BLaER1 (cell line): Measurements from ENCODE around the gene RFTN1.

Experiments
- H3K27ac ChIP-seq: shearing (Covaris generic); formaldehyde crosslinking; 2 replicates; pipeline ENCODE4 v1.8.1; 2022
- H3K27me3 ChIP-seq: shearing (Covaris generic); formaldehyde crosslinking; 2 replicates; pipeline ENCODE4 v1.8.1; 2022
- H3K36me3 ChIP-seq: shearing (Covaris generic); formaldehyde crosslinking; 2 replicates; pipeline ENCODE4 v1.8.1; 2022
- H3K4me1 ChIP-seq: shearing (Covaris generic); formaldehyde crosslinking; 2 replicates; pipeline ENCODE4 v1.8.1; 2022
- H3K4me2 ChIP-seq: shearing (Covaris generic); formaldehyde crosslinking; 2 replicates; pipeline ENCODE4 v1.8.1; 2022
- H3K4me3 ChIP-seq: shearing (Covaris generic); formaldehyde crosslinking; 2 replicates; pipeline ENCODE4 v1.8.1; 2022
- H3K9ac ChIP-seq: shearing (Covaris generic); formaldehyde crosslinking; 2 replicates; pipeline ENCODE4 v1.8.1; 2022
- H3K9me3 ChIP-seq: shearing (Covaris generic); formaldehyde crosslinking; 2 replicates; pipeline ENCODE4 v1.8.1; 2022
- H4K20me1 ChIP-seq: shearing (Covaris generic); formaldehyde crosslinking; 2 replicates; pipeline ENCODE4 v1.8.1; 2022
- Cebpa-rat ChIP-seq: shearing (Covaris generic); IDR thresholded peaks from 2 replicates; pipeline ENCODE4 v1.8.1; 2022

Gene RFTN1

GRCh38 chr3:16290827-16291196, 222.7 kb downstream of the RFTN1 start:
- no peaks in the 10 kb centered on the region for H3K27me3 ChIP-seq
- peaks cover 47% of the 10 kb centered on the region for H3K36me3 ChIP-seq
- no peak overlapping the region for H3K27ac ChIP-seq
- H3K4me2 ChIP-seq, result peak overlapping the region; percentile 37
- peaks cover 8% of the 10 kb centered on the region for H4K20me1 ChIP-seq
- peaks cover 12% of the 10 kb centered on the region for H3K9me3 ChIP-seq
- no peak for TF ChIP-seq Cebpa-rat
- H3K4me3 ChIP-seq, result no peak overlapping the region
- no peak overlapping the region for H3K9ac ChIP-seq
- H3K4me1 ChIP-seq, result peaks cover 38% of the 10 kb centered on the region

DNA sequence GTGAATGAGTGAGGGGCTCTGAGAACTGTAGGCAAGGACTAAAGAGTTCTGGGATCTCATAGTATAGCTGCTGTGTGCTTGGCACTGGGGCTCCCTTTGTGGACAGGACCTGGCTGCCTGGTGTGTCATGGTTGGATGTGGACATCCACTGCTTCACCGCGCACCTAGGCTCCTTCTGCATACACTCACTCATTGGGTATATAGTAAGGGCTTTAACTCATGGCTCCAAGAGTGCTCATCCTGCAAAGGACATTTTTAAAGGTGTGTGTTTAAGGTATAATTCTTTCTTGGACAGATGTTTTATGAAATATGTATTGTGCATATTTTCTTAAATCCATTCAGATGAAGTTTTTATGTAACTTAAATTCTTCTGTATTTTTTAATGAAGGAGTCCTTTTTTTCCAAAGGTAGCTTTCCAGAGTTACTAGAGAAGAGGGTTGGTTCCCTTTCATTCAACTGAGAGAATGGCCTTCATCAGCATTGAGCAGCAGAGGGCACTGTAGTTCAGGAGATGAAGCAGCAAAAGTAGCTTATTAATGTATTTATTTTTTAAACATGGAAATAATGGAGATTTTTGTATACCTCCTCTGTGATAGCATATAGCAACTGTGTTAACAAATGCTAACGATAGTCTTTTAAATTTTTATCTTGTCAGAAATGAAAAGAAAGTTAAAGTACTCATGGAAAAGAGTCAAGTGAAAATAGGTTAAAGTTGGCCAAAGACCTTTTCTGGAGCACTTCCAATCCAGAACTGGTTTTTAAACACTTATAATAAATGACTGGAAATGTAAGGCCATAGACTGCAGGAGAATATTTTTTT, 223.3 kb downstream of the RFTN1 start:
- no peak overlapping the region for H3K9ac ChIP-seq
- no peaks in the 10 kb centered on the region for H3K27me3 ChIP-seq
- H3K4me2 ChIP-seq, result peak overlapping the region; percentile 37
- H3K9me3 ChIP-seq, result peaks cover 12% of the 10 kb centered on the region
- no peak for TF ChIP-seq Cebpa-rat
- H4K20me1 ChIP-seq, result peaks cover 8% of the 10 kb centered on the region
- H3K4me3 ChIP-seq, result no peak overlapping the region
- H3K36me3 ChIP-seq, result peaks cover 41% of the 10 kb centered on the region
- H3K4me1 ChIP-seq, result peaks cover 38% of the 10 kb centered on the region
- H3K27ac ChIP-seq, result no peak overlapping the region

DNA sequence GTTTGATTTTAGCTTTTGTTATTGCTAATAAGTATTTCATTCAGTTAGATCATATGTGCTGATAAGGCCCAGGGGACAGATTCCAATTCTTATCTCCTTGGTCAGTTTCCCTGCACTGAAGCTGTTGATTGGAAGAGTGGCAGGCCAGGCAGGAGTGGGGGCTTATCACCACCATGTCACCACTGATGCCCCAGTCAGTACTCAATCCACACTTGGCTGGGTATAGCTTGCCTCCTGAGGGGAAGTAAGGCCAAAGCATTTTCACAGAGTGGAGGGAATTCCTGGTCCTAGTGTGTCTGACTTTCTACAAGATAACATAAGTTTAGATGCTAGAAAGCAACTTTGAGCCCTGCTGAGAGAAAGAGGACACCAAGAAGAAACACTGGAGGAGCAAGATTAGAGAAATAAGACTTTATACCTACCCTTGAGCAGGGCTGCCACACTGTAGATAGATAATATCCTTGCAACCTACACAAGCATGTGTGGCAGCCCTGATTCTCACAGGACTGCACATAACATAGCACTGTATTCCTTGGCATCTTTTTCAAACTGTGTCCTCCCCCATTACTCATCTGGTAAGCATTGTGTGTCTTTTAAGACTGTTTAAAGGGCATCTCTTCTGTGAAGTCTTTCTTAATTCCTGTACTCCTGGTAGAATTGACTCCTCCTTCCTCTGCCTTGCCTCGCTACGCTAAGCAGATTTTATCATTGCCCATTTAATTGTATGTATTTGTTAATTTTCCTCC, 224.2 kb downstream of the RFTN1 start:
- Histone ChIP-seq H3K4me1 (peaks cover 38% of the 10 kb centered on the region), H3K9me3 (peaks cover 11% of the 10 kb centered on the region), H3K36me3 (peaks cover 38% of the 10 kb centered on the region), H3K4me2 (no peak overlapping the region), H3K9ac (no peak overlapping the region), H3K27ac (no peak overlapping the region), H4K20me1 (peaks cover 8% of the 10 kb centered on the region), H3K27me3 (no peaks in the 10 kb centered on the region), H3K4me3 (no peak overlapping the region)
- no peak for TF ChIP-seq Cebpa-rat

DNA sequence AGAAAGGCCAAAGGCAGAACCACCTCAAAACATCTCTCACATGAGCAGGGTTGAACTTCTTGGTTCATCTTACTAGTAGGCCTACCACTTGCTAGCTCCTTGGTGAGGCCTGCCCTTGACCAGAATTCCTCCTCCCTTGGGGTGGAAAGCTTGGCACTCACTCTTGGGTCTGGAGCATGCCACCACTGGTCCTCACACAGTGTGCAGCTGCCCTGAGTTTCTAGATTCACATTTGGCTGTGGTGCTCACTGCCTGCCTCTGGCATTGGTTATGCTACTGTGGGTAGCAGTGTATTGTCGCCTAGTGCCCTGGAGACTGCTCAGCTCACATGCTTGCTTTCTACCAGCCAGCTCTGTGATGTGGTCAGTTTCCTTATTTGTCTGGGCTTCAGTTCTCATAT, 224.8 kb downstream of the RFTN1 start:
- Histone ChIP-seq H3K27me3 (no peaks in the 10 kb centered on the region), H3K4me2 (0 out of 2 replicates have a peak overlapping the region, but pooled peaks have one; percentile 13), H4K20me1 (peaks cover 8% of the 10 kb centered on the region), H3K9me3 (peaks cover 5% of the 10 kb centered on the region), H3K36me3 (peaks cover 39% of the 10 kb centered on the region), H3K27ac (no peak overlapping the region), H3K9ac (no peak overlapping the region), H3K4me1 (peaks cover 38% of the 10 kb centered on the region), H3K4me3 (no peak overlapping the region)
- no peak for TF ChIP-seq Cebpa-rat

DNA sequence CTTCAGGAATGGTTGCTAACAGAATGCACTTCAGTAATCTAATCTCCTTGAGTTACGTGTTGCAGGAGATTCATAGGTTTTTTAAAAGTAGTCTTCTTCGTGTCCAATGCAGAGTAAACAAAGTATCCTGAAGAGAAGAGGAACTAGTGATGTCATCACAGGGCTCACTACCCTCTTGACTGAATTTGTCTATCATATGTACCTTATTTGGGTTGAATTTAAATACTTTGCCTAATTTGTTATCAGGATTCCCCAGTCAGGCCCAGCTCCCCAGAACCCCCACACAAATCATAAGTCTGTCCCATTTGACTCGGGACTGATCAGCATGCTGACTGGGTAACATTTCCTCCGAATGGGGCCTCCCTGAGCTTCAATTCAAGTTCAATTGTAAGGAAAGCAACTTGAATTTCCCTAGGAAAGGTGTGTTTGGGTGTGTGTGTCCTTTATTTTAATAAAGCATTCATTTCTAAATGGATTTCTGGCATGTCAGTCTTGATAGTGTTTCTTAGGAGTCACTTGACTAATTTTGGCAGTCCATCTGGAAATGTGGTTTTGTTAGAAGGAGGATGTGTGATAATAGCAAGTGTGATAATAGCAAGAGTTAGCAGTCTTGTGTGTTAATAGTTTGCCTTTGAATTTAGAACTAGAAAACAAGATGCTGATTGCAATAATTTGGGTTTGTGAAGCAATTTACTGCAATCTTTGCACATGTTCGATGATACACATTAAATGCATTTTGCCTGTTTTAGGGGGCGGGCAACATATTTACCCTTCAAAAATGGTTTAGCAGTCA, 226.6 kb downstream of the RFTN1 start:
- H3K4me3 ChIP-seq, result no peak overlapping the region
- H4K20me1 ChIP-seq, result peaks cover 8% of the 10 kb centered on the region
- no peak overlapping the region for H3K9ac ChIP-seq
- H3K36me3 ChIP-seq, result peaks cover 46% of the 10 kb centered on the region
- H3K9me3 ChIP-seq, result no peaks in the 10 kb centered on the region
- peaks cover 38% of the 10 kb centered on the region for H3K4me1 ChIP-seq
- no peak overlapping the region for H3K27ac ChIP-seq
- peak overlapping the region; percentile 48 for H3K4me2 ChIP-seq
- H3K27me3 ChIP-seq, result no peaks in the 10 kb centered on the region
- no peak for TF ChIP-seq Cebpa-rat

- Histone ChIP-seq H3K4me1 (peaks cover 32% of the 10 kb centered on the region), H4K20me1 (peaks cover 8% of the 10 kb centered on the region), H3K9ac (no peak overlapping the region), H3K27ac (no peak overlapping the region), H3K9me3 (no peaks in the 10 kb centered on the region), H3K4me3 (no peak overlapping the region), H3K4me2 (no peak overlapping the region), H3K27me3 (no peaks in the 10 kb centered on the region), H3K36me3 (peaks cover 47% of the 10 kb centered on the region)
- TF ChIP-seq Cebpa-rat, result no peak
Measured at GRCh38 chr3:16286161-16286560, 227.3 kb downstream of the RFTN1 start.

GRCh38 chr3:16284633-16285032, 228.9 kb downstream of the RFTN1 start:
- no peaks in the 10 kb centered on the region for H3K9me3 ChIP-seq
- H3K4me1 ChIP-seq, result peaks cover 24% of the 10 kb centered on the region
- no peak overlapping the region for H3K9ac ChIP-seq
- H4K20me1 ChIP-seq, result peaks cover 3% of the 10 kb centered on the region
- H3K4me3 ChIP-seq, result no peak overlapping the region
- H3K27me3 ChIP-seq, result no peaks in the 10 kb centered on the region
- H3K36me3 ChIP-seq, result peaks cover 47% of the 10 kb centered on the region
- no peak overlapping the region for H3K4me2 ChIP-seq
- TF ChIP-seq Cebpa-rat, result no peak
- H3K27ac ChIP-seq, result no peak overlapping the region

DNA sequence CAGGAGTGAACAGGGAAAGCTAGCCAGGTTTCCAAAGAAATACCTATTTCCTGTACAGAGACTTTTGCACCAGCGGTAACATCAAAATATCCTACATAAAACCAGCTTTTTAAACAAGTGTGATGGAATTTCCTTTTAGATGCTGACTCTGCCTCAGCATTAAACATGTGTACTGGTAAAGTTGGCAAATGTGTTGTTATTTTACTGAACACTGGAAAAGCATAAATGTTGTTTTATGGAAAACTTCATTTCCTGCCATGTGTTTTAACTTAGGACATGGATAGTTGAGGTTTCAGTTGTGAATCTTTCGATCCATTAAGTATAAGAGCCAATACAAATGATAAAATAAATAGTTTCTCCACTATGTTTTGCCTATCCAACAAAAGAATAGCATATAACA, 232.8 kb downstream of the RFTN1 start:
- H3K9ac ChIP-seq, result no peak overlapping the region
- no peak for TF ChIP-seq Cebpa-rat
- H3K4me1 ChIP-seq, result no peaks in the 10 kb centered on the region
- no peak overlapping the region for H3K4me3 ChIP-seq
- no peaks in the 10 kb centered on the region for H3K27me3 ChIP-seq
- no peak overlapping the region for H3K27ac ChIP-seq
- H4K20me1 ChIP-seq, result no peaks in the 10 kb centered on the region
- H3K4me2 ChIP-seq, result no peak overlapping the region
- H3K36me3 ChIP-seq, result peaks cover 51% of the 10 kb centered on the region
- no peaks in the 10 kb centered on the region for H3K9me3 ChIP-seq

- Histone ChIP-seq H4K20me1 (no peaks in the 10 kb centered on the region), H3K9me3 (no peaks in the 10 kb centered on the region), H3K4me3 (no peak overlapping the region), H3K9ac (no peak overlapping the region), H3K27ac (no peak overlapping the region), H3K4me1 (no peaks in the 10 kb centered on the region), H3K36me3 (peaks cover 53% of the 10 kb centered on the region), H3K4me2 (no peak overlapping the region), H3K27me3 (no peaks in the 10 kb centered on the region)
- TF ChIP-seq Cebpa-rat, result no peak
Measured at GRCh38 chr3:16279010-16279801, 234.3 kb downstream of the RFTN1 start.
